Measurements from ENCODE around the gene PUSL1.

PUSL1 gene

GRCh38 chr1:1340791-1341548 lies 32.6 kb downstream of the PUSL1 start:
- DNase-seq: no peak

- DNase-seq: no peak
Observed at GRCh38 chr1:1341549-1342021, 33.2 kb downstream of the PUSL1 start.

DNA sequence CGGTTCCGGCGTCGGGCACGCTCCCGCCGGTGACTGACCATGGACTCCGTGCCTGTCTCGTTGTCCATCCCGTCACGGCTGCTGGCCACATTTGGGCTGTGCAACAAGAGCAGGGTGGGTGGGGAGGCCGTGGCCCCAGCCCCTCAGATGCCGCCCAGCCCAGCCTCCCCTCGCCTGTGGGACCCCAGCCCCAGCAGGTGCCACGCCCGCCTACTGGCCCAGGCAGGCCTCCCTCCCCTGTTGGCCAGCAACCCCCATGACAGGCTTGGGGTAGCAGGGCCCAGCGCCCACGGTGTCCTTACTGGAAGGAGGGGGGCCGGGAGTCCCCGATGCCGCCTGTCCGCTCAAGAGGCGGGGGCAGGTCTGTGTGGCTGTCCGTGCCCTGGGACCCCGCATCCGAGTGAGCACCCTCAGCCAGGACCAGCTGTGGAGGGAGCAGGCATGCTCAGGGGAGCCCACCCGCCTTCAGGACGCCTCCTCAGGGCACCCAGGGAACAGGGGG lies 33.7 kb downstream of the PUSL1 start:
- DNase-seq: no peak

GRCh38 chr1:1342584-1343115 lies 34.3 kb downstream of the PUSL1 start:
- no peak for DNase-seq

DNA sequence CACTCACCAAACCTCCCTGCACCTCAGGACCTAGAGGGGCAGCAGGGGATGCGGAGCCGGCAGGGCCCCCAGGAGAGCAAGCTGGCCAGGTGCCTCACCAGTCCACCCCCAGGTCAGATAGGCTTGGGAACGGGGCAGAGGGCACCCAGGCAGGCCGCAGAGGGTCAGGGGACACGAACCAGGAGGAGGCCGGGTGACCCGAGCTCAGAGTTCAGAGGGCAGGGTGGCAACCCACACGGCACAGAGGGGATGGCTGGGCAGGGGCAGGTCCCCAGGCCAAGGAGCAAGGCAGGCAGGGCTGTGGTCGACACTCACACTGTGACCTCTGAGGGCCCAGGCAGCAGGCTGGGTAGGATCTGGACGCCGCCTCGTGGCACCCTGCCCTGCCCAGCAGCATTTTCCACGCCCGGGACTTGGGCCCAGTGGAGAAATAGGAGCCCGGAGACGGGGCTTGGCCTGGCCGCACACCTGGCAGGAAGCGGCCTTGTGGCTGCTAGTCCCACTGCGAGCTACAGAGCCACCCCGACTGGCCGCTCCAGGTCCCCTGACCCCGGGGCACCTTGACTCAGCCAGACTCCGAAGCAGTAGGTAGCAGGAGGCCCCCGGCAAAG lies 35.5 kb downstream of the PUSL1 start:
- DNase-seq: no peak

GRCh38 chr1:1344655-1345361 lies 36.4 kb downstream of the PUSL1 start:
- DNase-seq: no peak

GRCh38 chr1:1345384-1345783 lies 37.0 kb downstream of the PUSL1 start:
- DNase-seq: no peak

DNA sequence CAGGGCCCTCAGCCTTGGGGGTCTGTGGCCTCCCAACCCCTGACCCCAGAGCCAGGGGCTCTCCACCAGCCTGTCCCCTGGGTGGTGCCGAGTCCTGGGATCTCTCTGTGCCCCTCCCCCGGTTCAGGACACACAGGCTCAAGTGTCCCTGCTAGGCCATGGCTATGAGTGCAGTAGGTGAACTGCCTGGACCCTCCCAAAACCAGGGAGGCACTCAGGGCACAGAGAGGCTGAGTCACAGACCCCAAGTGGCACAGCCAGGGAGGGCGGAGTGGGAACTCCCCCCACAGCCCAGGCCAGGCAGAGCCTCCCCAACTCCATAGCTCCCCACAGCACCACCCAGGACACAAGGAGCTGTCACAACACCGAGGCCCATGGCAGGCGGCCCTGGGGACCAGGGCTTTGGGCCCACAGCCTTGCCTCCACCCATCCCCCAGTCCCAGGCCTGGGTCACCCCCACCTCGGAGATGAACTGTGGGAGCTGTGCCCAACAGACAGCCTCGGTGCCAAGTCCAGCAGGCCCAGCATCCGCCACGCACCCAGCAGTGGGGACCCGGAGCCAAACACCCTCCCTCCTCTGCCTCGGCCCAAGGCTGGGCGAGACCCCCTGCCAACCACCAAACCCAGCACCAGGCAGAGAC lies 37.6 kb downstream of the PUSL1 start:
- DNase-seq: no peak

GRCh38 chr1:1346501-1346890 lies 38.1 kb downstream of the PUSL1 start:
- DNase-seq: no peak

GRCh38 chr1:1347026-1347595 lies 38.7 kb downstream of the PUSL1 start:
- DNase-seq: no peak

- DNase-seq: no peak
Observed at GRCh38 chr1:1347663-1348419, 39.4 kb downstream of the PUSL1 start.

DNA sequence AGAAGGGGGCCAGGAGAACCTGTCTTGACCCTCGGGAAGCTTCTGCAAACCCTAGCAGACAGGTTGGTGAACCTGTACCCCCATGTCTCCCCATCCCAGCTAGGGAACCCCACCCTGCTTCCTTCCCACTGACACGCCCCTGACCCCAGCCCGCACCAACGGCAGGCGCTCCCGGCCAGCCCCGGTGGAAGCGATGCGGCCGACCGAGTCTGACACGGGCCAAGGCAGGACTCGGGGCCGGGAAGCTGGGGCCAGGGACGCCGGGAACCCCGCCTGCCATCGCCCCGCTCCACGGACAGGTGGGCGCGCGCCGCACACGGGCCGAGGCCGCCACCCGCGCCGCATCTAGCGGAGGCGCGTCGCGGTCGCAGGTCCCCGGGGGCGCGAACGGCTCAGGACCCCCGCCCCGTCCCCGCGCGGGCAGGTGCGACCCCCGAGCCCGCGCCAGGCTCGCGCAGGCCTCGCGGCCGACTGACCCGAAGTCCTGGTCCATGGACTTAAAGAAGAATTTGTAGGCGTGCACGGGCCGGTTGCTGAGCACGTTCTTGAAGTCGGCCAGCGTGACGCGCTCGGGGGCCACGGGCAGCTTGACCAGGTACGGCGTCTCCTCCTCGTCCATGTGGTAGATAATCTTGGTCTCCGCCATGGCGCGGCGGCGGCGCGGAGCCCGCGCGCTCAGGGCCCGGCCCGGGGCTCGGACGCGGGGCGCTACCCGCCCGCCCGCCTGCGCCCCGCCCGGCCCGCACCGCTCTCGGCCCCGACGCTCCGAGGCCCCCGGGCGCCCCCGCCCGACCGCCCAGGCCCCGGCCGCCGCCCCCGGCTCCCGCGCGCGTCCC lies 40.2 kb downstream of the PUSL1 start:
- DNase-seq: no peak

DNA sequence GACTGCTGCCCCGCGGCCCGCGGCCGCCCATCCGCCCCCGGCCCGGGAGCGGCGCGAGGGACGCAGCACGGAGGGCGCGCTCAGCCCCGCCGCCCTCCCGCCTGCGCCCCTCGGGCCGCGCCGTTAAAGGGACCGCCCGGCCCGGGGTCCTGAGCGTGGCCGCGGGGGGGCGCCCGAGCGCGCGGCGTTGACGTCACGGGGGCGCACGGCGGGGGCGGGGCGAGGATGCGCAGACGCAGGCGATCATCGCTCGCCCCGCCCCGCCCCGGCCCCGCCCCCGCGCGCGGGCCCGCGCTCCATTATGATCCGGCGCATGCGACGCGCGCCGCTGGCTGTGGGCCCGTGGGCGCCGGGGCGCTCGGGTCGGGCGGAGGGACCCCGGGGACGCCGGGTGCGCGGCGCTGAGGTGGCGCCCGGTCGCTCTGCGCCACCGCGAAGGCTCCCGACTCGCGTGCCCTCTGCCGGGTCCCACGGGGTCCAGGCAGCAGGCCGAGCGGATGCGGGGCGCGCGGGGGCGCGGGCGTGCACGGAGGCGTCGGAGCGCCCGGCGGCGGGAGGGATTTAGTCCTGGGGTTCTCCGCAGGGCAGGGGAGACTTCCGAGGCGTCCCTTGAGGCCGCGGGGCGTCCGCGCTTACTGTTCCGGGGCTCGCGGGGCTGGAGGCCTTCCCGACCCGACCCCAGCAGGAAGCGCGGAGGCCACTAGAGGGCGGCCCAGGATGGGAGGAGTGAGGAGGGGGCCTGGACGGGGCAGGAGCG lies 41.0 kb downstream of the PUSL1 start, which contains the start of gene DVL1:
Gene DVL1, minus strand, starts transcription at position 163 of the 757 bp plus-strand sequence. CDS start 353 bp downstream, outside the sequence.
- peak; percentile 73 for DNase-seq

DNA sequence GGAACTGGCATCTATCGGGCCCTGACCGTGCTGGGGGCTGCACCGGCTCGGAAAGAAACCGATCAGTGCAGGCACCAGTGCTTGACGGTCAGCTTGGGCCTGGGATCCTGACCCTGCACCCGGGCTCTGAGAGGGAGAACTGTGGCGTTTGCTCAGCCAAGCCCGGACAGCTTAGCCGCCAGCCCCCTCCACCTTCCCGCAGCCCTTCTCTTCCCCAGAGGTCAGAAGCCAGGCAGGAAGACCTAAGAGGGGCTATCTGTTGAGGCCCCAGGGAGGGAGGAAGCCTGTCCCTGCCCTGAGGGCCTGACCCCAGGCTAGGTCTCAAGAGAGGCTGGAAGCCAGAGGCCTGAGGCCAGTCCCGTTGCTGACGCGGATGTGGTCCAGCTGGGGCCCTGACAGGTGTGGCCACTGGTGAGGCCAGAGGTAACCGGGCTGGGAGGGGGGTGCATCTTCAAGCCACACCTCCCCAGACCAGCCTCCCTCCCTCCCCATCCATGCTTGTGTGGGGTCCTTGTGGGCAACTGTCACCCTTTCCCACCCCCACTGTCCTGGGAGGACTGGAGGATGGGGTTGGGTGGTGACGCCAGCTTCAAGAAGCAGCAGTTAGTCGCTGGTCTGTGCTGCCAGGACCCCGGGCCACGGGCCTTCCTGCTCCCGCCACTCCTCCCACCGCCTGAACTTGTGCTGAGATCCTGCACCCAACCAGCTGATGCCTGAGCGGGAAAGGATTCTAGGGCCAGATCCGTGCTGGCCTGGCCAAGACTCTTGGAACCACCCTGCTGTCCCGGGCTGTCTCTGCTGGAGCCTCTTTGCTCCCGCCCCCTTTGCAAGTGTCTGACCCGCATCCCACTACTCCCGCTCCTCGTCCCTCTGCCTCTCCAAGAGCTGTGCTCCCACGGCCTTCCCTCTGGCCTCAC lies 43.4 kb downstream of the PUSL1 start:
- DNase-seq: no peak

DNA sequence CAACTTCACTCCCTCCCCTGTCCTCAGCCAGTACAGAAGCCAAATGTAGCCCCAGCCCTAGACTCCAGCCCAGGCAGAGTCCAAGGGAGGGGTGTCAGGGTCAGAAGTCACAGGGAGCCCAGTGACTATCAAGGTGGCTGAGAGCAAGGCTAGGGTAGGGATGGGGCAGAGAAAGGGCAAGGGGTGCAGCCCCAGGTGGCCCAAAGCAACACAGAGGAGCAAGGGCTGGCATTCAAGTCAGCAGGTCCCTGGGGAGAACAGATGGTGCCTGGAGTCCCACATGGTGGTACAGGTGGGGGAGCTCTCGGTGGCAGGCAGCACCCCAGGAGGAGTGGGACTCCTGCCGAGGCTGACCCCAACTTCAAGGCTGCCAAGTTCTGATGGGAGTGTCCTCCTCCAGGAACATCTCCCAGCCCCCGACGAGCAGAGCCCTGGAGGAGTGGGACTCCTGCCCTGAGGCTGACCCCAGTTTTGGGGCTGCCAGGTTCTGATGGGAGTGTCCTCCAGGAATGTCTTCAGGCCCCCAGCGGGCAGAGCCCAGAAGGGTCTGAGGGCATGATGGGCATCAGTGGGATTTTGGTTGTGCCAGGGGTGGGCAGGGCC lies 44.5 kb downstream of the PUSL1 start:
- no peak for DNase-seq

DNA sequence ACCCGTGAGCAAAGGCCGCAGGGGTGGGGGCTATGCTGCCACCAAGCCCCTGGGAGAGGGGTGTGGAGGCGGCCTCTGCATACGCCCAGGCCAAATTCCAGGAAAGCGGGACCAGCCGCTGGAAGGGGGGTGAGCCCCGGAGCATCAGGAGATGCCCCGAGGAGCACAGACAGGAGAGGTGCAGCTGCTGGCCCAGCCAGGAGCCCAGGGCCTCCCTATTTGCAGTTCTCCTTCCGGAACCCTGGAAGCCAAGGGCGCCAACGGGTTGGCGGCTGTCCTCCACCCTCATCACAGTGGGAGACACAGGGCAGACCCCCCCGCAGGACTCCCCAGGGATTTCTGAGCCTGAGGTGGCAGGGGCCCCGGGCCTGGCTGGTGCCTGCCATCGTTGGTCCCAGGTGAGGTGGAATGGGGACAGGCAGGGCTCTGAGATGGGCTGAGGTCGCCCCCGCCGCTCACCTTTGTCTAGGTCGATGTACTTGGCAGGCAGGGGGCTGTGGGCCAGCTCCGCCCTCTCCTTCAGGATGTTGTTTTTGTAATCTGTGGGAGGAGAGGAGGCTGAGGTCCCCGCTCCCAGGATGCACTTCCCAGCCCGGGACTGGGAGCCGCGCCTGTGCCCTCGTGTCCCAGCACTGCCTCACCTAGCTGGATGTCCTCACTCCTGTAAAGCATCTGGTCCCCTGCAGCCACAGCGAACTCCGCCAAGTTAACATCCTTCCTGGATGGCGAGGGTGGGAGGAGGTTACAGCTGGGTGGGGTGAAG lies 45.2 kb downstream of the PUSL1 start:
- no peak for DNase-seq

Measured in T-helper 9 cell (primary cell).